Activated CD8-positive, alpha-beta T cell treated with anti-CD3 and anti-CD28 coated beads, Interleukin-2, amount 10 ng/mL, durations not matched to agents 7 days and 5 days (primary cell): Measurements from ENCODE around the gene GAB2. TPM values are rescaled to one million over a fixed set of nuclear protein-coding genes. Genes with fewer than 3 reads are reported as not detected.

ENCODE experiments used
- ATAC-seq: fragments of 150-1000 bp; cut with Tn5 transposase; one replicate; pipeline ENCODE4 v1.10.0; 2021; ENCODE audit warnings: moderate library complexity
- CTCF ChIA-PET: fragments of 350-600 bp; sonication (Branson Sonifier 250); formaldehyde crosslinking; loops from one replicate; lab custom pipeline; 2021; ENCODE audit warnings: antibody characterized with exemption; lab: Charles Lee
- POLR2A ChIA-PET: fragments of 350-600 bp; sonication (Branson Sonifier 250); formaldehyde crosslinking; loops from one replicate; lab custom pipeline; 2021; ENCODE audit warnings: antibody characterized with exemption; lab: Charles Lee
- DNase-seq: peaks from one replicate; pipeline ENCODE4 v3.0.0-alpha.2; 2020
- H3K27ac Mint-ChIP-seq: one replicate; pipeline ENCODE4 v1.8.0; 2021; ENCODE audit warnings: mild to moderate bottlenecking, mixed read lengths
- H3K27me3 Mint-ChIP-seq: one replicate; pipeline ENCODE4 v1.8.0; 2021; ENCODE audit warnings: low read depth, mixed read lengths
- H3K36me3 Mint-ChIP-seq: one replicate; pipeline ENCODE4 v1.8.0; 2021; ENCODE audit warnings: low read depth, mixed read lengths
- H3K4me1 Mint-ChIP-seq: one replicate; pipeline ENCODE4 v1.8.0; 2021; ENCODE audit warnings: low read depth, mixed read lengths
- H3K4me3 Mint-ChIP-seq: one replicate; pipeline ENCODE4 v1.8.0; 2021; ENCODE audit warnings: mild to moderate bottlenecking, mixed read lengths
- H3K9me3 Mint-ChIP-seq: one replicate; pipeline ENCODE4 v1.8.0; 2022; ENCODE audit warnings: mixed read lengths; ENCODE audit not compliant: insufficient read depth
- total RNA-seq, 2 experiments: library from RNA; stranded (reverse); gene quantifications; one replicate each; pipeline ENCODE4 v1.2.3, GENCODE V29; 2021

Gene GAB2
- total RNA-seq, 2 experiments from 2014 or later: 7.6 to 9.8 TPM

GRCh38 chr11:78205256-78205655 lies 212.4 kb downstream of the GAB2 start:
- peaks cover 44% of the 10 kb centered on the region for H3K36me3 Mint-ChIP-seq
- DNase-seq (no peak), ATAC-seq (no peak)
- H3K4me1 Mint-ChIP-seq: peaks cover 47% of the 10 kb centered on the region
- no peaks in the 10 kb centered on the region for H3K27me3 Mint-ChIP-seq
- peak overlapping the region; percentile 70 for H3K27ac Mint-ChIP-seq
- no peak overlapping the region for H3K4me3 Mint-ChIP-seq
- H3K9me3 Mint-ChIP-seq: no peaks in the 10 kb centered on the region
- ChIA-PET CTCF (no interaction called here), POLR2A (no interaction called here)

DNA sequence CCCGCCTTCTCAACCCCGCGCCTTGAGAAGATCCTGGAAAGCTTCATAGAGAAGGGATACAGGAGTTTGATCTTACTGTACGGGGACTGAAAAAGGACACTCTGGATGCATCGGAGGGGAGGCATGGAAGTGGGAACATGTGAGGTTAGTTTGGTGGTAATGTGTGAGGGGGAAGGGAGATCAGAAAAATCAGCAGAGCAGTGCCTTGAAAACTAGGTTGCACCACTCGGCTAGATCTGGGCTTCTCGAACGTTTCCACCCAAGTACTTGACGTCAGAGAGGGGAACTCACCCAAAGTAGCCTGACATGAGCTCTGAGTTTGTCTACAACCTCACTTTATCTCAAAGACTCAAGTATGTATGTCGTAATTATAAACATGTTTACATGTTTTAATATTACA lies 214.4 kb downstream of the GAB2 start:
- Mint-ChIP-seq H3K9me3 (no peaks in the 10 kb centered on the region), H3K27ac (peak overlapping the region; percentile 97), H3K27me3 (no peaks in the 10 kb centered on the region), H3K4me3 (peak overlapping the region; percentile 79), H3K36me3 (peaks cover 36% of the 10 kb centered on the region), H3K4me1 (peaks cover 47% of the 10 kb centered on the region)
- DNase-seq: peak; percentile 71
- peak; percentile 68 for ATAC-seq
- ChIA-PET POLR2A (interaction anchor here (0.6 to 1.9 kb wide), 10 partner anchors 9 to 262 kb away, joined by 3 to 10 read pairs (median 3); partner anchors contain the start of genes ALG8, KCTD21, NDUFC2 and USP35), CTCF (interaction anchor here (0.9 to 2.2 kb wide), 8 partner anchors 9 to 371 kb away, joined by 3 to 15 read pairs (median 7); partner anchors contain the start of genes ALG8, KCTD21, NARS2 and USP35)

GRCh38 chr11:78202733-78203167 lies 214.9 kb downstream of the GAB2 start:
- no peaks in the 10 kb centered on the region for H3K9me3 Mint-ChIP-seq
- POLR2A ChIA-PET: interaction anchor here (0.6 to 1.9 kb wide), 10 partner anchors 8 to 263 kb away, joined by 3 to 10 read pairs (median 3); partner anchors contain the start of genes ALG8, KCTD21, NDUFC2 and USP35
- DNase-seq (peak; percentile 72), ATAC-seq (peak; percentile 91)
- H3K27me3 Mint-ChIP-seq: no peaks in the 10 kb centered on the region
- peaks cover 37% of the 10 kb centered on the region for H3K36me3 Mint-ChIP-seq
- peaks cover 47% of the 10 kb centered on the region for H3K4me1 Mint-ChIP-seq
- H3K27ac Mint-ChIP-seq: peak overlapping the region; percentile 97
- CTCF ChIA-PET: interaction anchor here (0.9 to 2.2 kb wide), 9 partner anchors 9 to 372 kb away, joined by 3 to 15 read pairs (median 6); partner anchors contain the start of genes ALG8, KCTD21, NARS2 and USP35
- peak overlapping the region; percentile 79 for H3K4me3 Mint-ChIP-seq

- CTCF ChIA-PET: interaction anchor here (0.9 to 1.5 kb wide), 3 partner anchors 9 to 363 kb away, joined by 3 to 4 read pairs (median 3); no protein-coding TSS in a partner anchor
- peaks cover 46% of the 10 kb centered on the region for H3K4me1 Mint-ChIP-seq
- no peaks in the 10 kb centered on the region for H3K9me3 Mint-ChIP-seq
- peaks cover 34% of the 10 kb centered on the region for H3K36me3 Mint-ChIP-seq
- peak overlapping the region; percentile 97 for H3K27ac Mint-ChIP-seq
- H3K4me3 Mint-ChIP-seq: no peak overlapping the region
- ATAC-seq (no peak), DNase-seq (no peak)
- POLR2A ChIA-PET: interaction anchor here (0.9 to 1.9 kb wide), 3 partner anchors 12 to 62 kb away, joined by 3 to 10 read pairs (median 4); partner anchors contain the start of genes ALG8, KCTD21 and USP35
- no peaks in the 10 kb centered on the region for H3K27me3 Mint-ChIP-seq
Observed at GRCh38 chr11:78201096-78201818, 216.4 kb downstream of the GAB2 start.

GRCh38 chr11:78200553-78200952 lies 217.1 kb downstream of the GAB2 start:
- H3K9me3 Mint-ChIP-seq: no peaks in the 10 kb centered on the region
- no peaks in the 10 kb centered on the region for H3K27me3 Mint-ChIP-seq
- no peak overlapping the region for H3K4me3 Mint-ChIP-seq
- no peak overlapping the region for H3K27ac Mint-ChIP-seq
- CTCF ChIA-PET: interaction anchor here (0.9 kb wide), 1 partner anchor 28 kb away, joined by 3 read pairs; no protein-coding TSS in a partner anchor
- POLR2A ChIA-PET: interaction anchor here (0.9 to 1.3 kb wide), 2 partner anchors 11 to 61 kb away, joined by 3 to 5 read pairs; partner anchors contain the start of genes ALG8 and USP35
- DNase-seq (no peak), ATAC-seq (no peak)
- peaks cover 34% of the 10 kb centered on the region for H3K36me3 Mint-ChIP-seq
- H3K4me1 Mint-ChIP-seq: peaks cover 44% of the 10 kb centered on the region

DNA sequence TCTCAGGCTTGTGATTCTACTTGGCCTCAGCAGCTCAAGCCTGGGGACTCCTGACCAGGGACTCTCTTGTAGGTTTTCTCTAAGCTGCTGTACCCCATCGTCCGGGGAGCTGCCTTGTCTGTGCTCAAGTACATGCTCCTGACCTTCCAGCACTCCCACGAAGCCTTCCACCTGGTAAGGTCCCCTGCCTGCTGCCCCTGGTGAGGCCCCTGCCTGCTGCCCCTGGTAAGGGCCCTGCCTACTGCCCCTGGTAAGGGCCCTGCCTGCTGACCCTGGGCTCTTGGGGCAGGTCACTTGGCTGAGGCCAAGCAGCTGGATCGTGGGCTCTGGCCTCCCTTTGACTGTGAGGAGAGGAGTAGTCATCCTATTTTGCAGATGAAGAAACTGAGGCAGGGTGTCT lies 217.6 kb downstream of the GAB2 start:
- H3K4me1 Mint-ChIP-seq: peaks cover 44% of the 10 kb centered on the region
- DNase-seq: no peak
- CTCF ChIA-PET: interaction anchor here (0.9 to 1.4 kb wide), 2 partner anchors 10 to 28 kb away, joined by 3 read pairs; no protein-coding TSS in a partner anchor
- H3K27me3 Mint-ChIP-seq: no peaks in the 10 kb centered on the region
- no peaks in the 10 kb centered on the region for H3K9me3 Mint-ChIP-seq
- no peak overlapping the region for H3K4me3 Mint-ChIP-seq
- peaks cover 30% of the 10 kb centered on the region for H3K36me3 Mint-ChIP-seq
- H3K27ac Mint-ChIP-seq: no peak overlapping the region
- POLR2A ChIA-PET: interaction anchor here (1.3 kb wide), 1 partner anchor 10 kb away, joined by 5 read pairs; the partner anchor contains the start of gene USP35
- ATAC-seq: no peak

DNA sequence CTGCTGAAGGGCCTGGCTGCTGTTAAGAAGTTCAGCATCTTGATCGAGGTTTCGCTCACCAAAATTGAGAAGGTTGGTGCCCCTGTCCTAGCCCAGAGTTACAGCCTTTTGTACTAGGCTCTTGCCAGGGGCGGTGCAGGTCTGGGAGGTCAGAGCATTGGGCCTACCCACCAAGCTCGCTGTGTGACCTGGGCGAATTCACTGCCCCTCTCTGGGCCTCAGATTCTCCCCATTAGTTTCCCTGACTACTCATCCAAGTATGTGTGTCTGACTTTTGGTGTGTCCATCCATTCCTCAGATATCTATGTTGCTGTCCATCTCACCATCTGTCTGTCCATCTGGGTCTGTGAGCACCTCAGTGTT lies 218.0 kb downstream of the GAB2 start:
- H3K36me3 Mint-ChIP-seq: peaks cover 29% of the 10 kb centered on the region
- no peak for DNase-seq
- H3K27me3 Mint-ChIP-seq: no peaks in the 10 kb centered on the region
- POLR2A ChIA-PET: interaction anchor here (1.3 kb wide), 1 partner anchor 10 kb away, joined by 5 read pairs; the partner anchor contains the start of gene USP35
- peaks cover 44% of the 10 kb centered on the region for H3K4me1 Mint-ChIP-seq
- H3K27ac Mint-ChIP-seq: no peak overlapping the region
- H3K4me3 Mint-ChIP-seq: no peak overlapping the region
- ATAC-seq: no peak
- CTCF ChIA-PET: interaction anchor here (1.4 kb wide), 1 partner anchor 10 kb away, joined by 3 read pairs; no protein-coding TSS in a partner anchor
- no peaks in the 10 kb centered on the region for H3K9me3 Mint-ChIP-seq

DNA sequence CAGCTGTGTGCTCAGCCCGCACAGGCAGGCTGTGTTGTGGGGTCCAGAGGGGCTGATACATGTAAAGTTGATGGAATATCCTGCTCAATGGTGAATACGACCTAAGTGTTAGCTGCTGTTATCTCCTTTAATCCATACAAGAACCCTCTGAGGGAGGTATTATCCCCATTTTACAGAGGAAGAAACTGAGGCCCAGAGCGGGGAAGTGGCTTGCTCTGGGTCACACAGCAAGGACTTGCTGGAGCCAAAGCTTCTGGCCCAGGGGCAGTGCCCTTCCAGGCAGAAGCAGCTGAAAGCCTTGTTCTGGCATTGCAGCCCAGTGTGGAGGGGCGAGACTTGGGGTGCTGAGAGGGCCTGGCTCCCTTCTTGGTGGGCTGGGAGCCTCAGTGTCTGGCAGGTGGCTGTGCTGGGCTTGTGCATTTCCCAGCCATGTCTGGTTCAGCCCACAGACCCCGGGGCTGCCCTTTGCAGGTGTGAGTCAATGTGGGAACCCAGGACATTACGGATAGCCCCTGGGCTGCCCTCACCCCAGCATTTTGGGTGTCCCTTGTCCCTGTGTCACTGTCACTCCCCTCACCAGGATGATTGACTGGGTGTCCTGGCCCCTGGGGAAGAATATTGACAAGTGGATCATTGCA lies 218.5 kb downstream of the GAB2 start:
- ATAC-seq (no peak), DNase-seq (no peak)
- Mint-ChIP-seq H3K4me1 (peaks cover 43% of the 10 kb centered on the region), H3K4me3 (no peak overlapping the region), H3K9me3 (no peaks in the 10 kb centered on the region), H3K27me3 (no peaks in the 10 kb centered on the region), H3K27ac (peak overlapping the region; percentile 4), H3K36me3 (peaks cover 26% of the 10 kb centered on the region)
- POLR2A ChIA-PET: interaction anchor here (0.7 kb wide), 1 partner anchor 11 kb away, joined by 3 read pairs; no protein-coding TSS in a partner anchor
- CTCF ChIA-PET: interaction anchor here (1.4 kb wide), 1 partner anchor 9 kb away, joined by 3 read pairs; no protein-coding TSS in a partner anchor

- no peak for DNase-seq
- no peaks in the 10 kb centered on the region for H3K9me3 Mint-ChIP-seq
- ChIA-PET CTCF (no interaction called here), POLR2A (no interaction called here)
- H3K36me3 Mint-ChIP-seq: peaks cover 31% of the 10 kb centered on the region
- H3K27ac Mint-ChIP-seq: no peak overlapping the region
- no peak for ATAC-seq
- H3K4me3 Mint-ChIP-seq: no peak overlapping the region
- H3K4me1 Mint-ChIP-seq: peaks cover 47% of the 10 kb centered on the region
- no peaks in the 10 kb centered on the region for H3K27me3 Mint-ChIP-seq
Observed at GRCh38 chr11:78197816-78198215, 219.8 kb downstream of the GAB2 start.

GRCh38 chr11:78196661-78197091 lies 220.9 kb downstream of the GAB2 start:
- ChIA-PET POLR2A (no interaction called here), CTCF (no interaction called here)
- ATAC-seq (no peak), DNase-seq (no peak)
- peaks cover 29% of the 10 kb centered on the region for H3K36me3 Mint-ChIP-seq
- peaks cover 42% of the 10 kb centered on the region for H3K4me1 Mint-ChIP-seq
- no peak overlapping the region for H3K4me3 Mint-ChIP-seq
- H3K27me3 Mint-ChIP-seq: no peaks in the 10 kb centered on the region
- H3K27ac Mint-ChIP-seq: no peak overlapping the region
- no peaks in the 10 kb centered on the region for H3K9me3 Mint-ChIP-seq

DNA sequence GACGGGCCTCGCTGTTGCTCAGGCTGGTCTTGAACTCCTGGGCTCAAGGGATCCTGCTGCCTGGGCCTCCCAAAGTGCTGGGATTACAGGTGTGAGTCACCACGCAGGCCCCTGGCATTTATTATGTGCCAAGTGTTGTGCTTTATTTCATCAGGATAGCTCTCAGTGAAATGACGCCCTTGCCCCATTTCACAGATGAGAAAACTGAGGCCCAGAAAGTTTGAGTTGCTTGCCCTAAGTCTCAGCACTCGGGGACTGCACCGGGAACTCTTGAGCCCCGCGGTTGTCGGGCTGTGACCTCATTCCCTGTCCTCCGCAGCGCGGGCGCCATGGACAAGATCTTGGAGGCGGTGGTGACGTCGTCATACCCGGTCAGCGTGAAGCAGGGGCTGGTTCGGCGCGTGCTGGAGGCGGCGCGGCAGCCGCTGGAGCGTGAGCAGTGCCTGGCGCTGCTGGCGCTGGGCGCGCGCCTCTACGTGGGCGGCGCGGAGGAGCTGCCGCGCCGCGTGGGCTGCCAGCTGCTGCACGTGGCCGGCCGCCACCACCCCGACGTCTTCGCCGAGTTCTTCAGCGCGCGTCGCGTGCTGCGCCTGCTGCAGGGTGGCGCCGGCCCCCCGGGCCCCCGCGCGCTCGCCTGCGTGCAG lies 221.6 kb downstream of the GAB2 start:
- CTCF ChIA-PET: no interaction called here
- Mint-ChIP-seq H3K36me3 (peaks cover 28% of the 10 kb centered on the region), H3K4me1 (peaks cover 42% of the 10 kb centered on the region), H3K27me3 (no peaks in the 10 kb centered on the region), H3K9me3 (no peaks in the 10 kb centered on the region), H3K27ac (no peak overlapping the region), H3K4me3 (no peak overlapping the region)
- ATAC-seq (no peak), DNase-seq (no peak)
- POLR2A ChIA-PET: no interaction called here
